Testis (tissue), 3 donors: ENCODE results near the gene MAN2B2. TPM values are rescaled to one million over a fixed set of nuclear protein-coding genes. Genes with fewer than 3 reads are reported as not detected.

Experiments used
- DNase-seq: peaks from one replicate; pipeline ENCODE4 v3.0.0-alpha.2; 2019
- H3K27ac ChIP-seq, 2 donors: fragments of 200-600 bp; sonication (generic); one replicate each; pipeline ENCODE4 v1.5.1; 2019
- H3K27me3 ChIP-seq: fragments of 200-600 bp; sonication (generic); one replicate; pipeline ENCODE4 v1.5.1; 2019
- H3K36me3 ChIP-seq: fragments of 200-600 bp; sonication (generic); one replicate; pipeline ENCODE4 v1.5.1; 2017; ENCODE audit warnings: low read depth; ENCODE audit errors: missing control alignments
- H3K4me1 ChIP-seq: fragments of 200-600 bp; sonication (generic); one replicate; pipeline ENCODE4 v1.5.1; 2019
- H3K4me3 ChIP-seq, 2 donors: fragments of 200-600 bp; sonication (generic); one replicate each; pipeline ENCODE4 v1.5.1; 2017 to 2019
- H3K9me3 ChIP-seq: fragments of 200-600 bp; sonication (generic); one replicate; pipeline ENCODE4 v1.5.1; 2017
- POLR2A ChIP-seq: fragments of 450-650 bp; IDR thresholded peaks from one replicate; pipeline ENCODE4 v1.6.1; 2017; ENCODE audit warnings: antibody characterized with exemption, mild to moderate bottlenecking, moderate library complexity
- WGBS, 2 donors: methylation state at CpG; one replicate each; pipeline ENCODE4 v1.1.5; 2018; 5-methylcytosine and 5-hydroxymethylcytosine counted together
- intact Hi-C: fragments of 100-400 bp; cut with DNase I; formaldehyde crosslinking; loops from one replicate; pipeline ENCODE4 v1.15.1; 2023; ENCODE audit warnings: low total_unique reads
- polyA plus RNA-seq: library from polyadenylated mRNA; stranded (reverse); fragments of 350-450 nt; fragmentation: Illumina TruSeq; extraction: RNeasy Lipid Tissue Mini Kit (QIAGEN cat#74804); gene quantifications from one replicate; pipeline ENCODE4 v1.2.3, GENCODE V29; 2014; ENCODE audit warnings: low read depth, low replicate concordance; ENCODE audit not compliant: insufficient read depth
- total RNA-seq, 2 donors: library from RNA; depleted of rRNA; stranded (reverse); fragments of >200 nt; gene quantifications; one replicate each; pipeline ENCODE4 v1.2.3, GENCODE V29; 2016
- TF ChIP-seq, protein P1 (sequence below), 3 experiments: fragments of 450-650 bp in 2 of 3; fragments of 200-600 bp in 1 of 3; sonication (generic) in 1 of 3; IDR thresholded peaks; one replicate each; pipeline ENCODE4 v1.5.1; 2016 to 2019; ENCODE audit warnings: antibody characterized with exemption in 3 of 3, mild to moderate bottlenecking in 2 of 3, moderate library complexity in 1 of 3

Gene MAN2B2
- total and polyA plus RNA-seq, 3 donors from 2014 or later: 15.0 to 23.7 (median 17.0) TPM

DNA sequence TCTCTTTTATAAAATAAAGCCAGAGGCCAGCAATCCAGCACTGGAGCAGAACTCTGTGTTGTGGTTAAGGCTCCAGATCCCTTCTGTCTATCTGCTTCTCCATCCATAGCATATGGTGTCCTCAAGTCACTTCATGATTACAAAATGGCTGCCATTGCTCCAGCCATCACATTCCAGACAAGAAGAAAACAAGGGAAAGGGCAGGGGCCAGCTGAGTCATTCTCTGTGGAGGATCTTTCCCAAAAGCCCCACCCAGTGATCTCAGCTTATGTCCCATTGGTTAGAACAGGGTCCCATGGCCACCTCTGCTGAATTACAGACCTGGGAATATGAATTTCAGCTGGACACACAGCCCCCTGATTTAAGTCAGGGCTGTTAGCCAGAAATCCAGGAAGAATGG lies 34.1 kb upstream of the MAN2B2 start:
- no peak for TF ChIP-seq POLR2A
- TF ChIP-seq, protein P1, sequence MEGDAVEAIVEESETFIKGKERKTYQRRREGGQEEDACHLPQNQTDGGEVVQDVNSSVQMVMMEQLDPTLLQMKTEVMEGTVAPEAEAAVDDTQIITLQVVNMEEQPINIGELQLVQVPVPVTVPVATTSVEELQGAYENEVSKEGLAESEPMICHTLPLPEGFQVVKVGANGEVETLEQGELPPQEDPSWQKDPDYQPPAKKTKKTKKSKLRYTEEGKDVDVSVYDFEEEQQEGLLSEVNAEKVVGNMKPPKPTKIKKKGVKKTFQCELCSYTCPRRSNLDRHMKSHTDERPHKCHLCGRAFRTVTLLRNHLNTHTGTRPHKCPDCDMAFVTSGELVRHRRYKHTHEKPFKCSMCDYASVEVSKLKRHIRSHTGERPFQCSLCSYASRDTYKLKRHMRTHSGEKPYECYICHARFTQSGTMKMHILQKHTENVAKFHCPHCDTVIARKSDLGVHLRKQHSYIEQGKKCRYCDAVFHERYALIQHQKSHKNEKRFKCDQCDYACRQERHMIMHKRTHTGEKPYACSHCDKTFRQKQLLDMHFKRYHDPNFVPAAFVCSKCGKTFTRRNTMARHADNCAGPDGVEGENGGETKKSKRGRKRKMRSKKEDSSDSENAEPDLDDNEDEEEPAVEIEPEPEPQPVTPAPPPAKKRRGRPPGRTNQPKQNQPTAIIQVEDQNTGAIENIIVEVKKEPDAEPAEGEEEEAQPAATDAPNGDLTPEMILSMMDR (IDR thresholded peaks at IDR 0.05): no peak
- Histone ChIP-seq H3K36me3 (no peaks in the 10 kb centered on the region), H3K27me3 (no peaks in the 10 kb centered on the region), H3K27ac (no peak overlapping the region), H3K4me3 (no peak overlapping the region), H3K4me1 (no peaks in the 10 kb centered on the region), H3K9me3 (no peaks in the 10 kb centered on the region)
- intact Hi-C loops: loop anchor here (10.0 kb wide), 1 partner anchor 206 kb away; no protein-coding TSS in a partner anchor
- no peak for DNase-seq

DNA sequence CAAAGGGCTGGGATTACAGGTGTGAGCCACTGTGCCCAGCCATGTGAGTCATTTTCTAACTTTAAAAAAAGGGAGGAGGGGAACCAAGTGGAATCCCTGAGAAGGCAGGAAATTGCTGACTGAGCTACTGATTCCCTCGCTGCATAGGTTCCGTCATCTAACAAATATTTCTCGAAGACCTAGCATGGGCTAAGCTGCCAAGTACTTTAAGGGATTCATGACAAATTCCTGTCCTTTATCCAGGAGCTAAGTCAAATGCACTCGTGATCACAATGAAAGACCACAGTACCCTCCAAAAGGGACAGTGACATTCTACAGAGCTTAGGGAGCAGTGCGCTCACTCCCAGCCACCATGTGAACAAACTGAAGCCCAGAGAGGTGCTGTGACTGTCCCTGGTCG lies 33.2 kb upstream of the MAN2B2 start:
- no peak for TF ChIP-seq POLR2A
- TF ChIP-seq, protein P1 (IDR thresholded peaks at IDR 0.05): no peak
- WGBS, 2 donors: 75 to 76% methylated on average over 6 of the region's 6 CpGs
- no peaks in the 10 kb centered on the region for H3K9me3 ChIP-seq
- H3K27me3 ChIP-seq: no peaks in the 10 kb centered on the region
- H3K4me1 ChIP-seq: no peaks in the 10 kb centered on the region
- H3K4me3 ChIP-seq: no peak overlapping the region
- no peak overlapping the region for H3K27ac ChIP-seq
- H3K36me3 ChIP-seq: no peaks in the 10 kb centered on the region
- no peak for DNase-seq
- intact Hi-C loops: loop anchor here (10.0 kb wide), 1 partner anchor 207 kb away; no protein-coding TSS in a partner anchor

DNA sequence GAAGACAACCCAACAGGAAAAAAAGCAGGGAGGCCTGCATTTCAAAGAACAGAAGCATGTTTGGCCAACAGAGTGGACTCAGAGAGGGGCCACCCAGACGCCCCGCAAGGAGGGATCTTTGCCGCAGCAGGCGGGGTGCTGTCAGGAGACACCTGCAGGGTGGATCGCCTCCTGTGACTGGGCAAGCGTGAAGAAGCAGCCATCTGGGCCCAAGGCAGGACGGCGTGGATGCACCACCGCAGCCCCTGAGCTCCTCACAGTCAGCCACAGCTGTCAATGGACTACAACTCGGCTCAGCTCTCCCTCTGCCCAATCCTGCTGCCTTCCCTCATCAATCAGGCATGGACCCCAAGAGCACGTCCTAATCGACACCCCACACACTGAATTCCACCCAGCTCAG lies 32.0 kb upstream of the MAN2B2 start:
- 72 to 75% methylated on average over 7 to 12 of the region's 12 CpGs for WGBS, 2 donors
- H3K4me1 ChIP-seq: no peaks in the 10 kb centered on the region
- no peak overlapping the region for H3K4me3 ChIP-seq
- H3K9me3 ChIP-seq: no peaks in the 10 kb centered on the region
- no peaks in the 10 kb centered on the region for H3K36me3 ChIP-seq
- H3K27ac ChIP-seq: no peak overlapping the region
- no peak for TF ChIP-seq POLR2A
- TF ChIP-seq, protein P1 (IDR thresholded peaks at IDR 0.05): no peak
- DNase-seq: no peak
- no peaks in the 10 kb centered on the region for H3K27me3 ChIP-seq
- intact Hi-C loops: loop anchor here (10.0 kb wide), 1 partner anchor 208 kb away; no protein-coding TSS in a partner anchor

DNA sequence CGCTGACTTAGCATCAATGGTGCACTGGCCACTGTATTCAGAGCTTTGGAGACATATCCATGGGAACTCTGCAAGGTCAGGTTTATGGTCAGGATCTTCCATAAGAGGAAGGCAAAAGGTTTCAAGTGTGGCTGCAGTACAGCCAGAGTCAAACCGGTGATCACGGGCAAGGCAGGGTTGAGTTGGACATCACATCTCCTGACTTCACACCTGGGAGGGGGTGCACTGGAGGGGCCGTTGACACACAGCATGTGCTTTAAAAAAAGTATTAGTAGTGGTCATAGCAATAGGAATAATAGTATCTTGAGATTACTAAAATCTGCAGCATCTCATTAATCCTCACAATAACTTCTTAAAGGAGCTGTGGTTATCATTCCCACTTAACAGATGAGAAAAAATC lies 28.9 kb upstream of the MAN2B2 start:
- WGBS, 2 donors: 75 to 83% methylated on average over 4 of the region's 4 CpGs
- intact Hi-C loops: loop anchor here (10.0 kb wide), 1 partner anchor 211 kb away; no protein-coding TSS in a partner anchor
- DNase-seq: no peak
- Histone ChIP-seq H3K4me1 (no peaks in the 10 kb centered on the region), H3K27me3 (no peaks in the 10 kb centered on the region), H3K9me3 (no peaks in the 10 kb centered on the region), H3K36me3 (no peaks in the 10 kb centered on the region), H3K4me3 (no peak overlapping the region), H3K27ac (no peak overlapping the region)
- no peak for TF ChIP-seq POLR2A
- TF ChIP-seq, protein P1 (IDR thresholded peaks at IDR 0.05): no peak

DNA sequence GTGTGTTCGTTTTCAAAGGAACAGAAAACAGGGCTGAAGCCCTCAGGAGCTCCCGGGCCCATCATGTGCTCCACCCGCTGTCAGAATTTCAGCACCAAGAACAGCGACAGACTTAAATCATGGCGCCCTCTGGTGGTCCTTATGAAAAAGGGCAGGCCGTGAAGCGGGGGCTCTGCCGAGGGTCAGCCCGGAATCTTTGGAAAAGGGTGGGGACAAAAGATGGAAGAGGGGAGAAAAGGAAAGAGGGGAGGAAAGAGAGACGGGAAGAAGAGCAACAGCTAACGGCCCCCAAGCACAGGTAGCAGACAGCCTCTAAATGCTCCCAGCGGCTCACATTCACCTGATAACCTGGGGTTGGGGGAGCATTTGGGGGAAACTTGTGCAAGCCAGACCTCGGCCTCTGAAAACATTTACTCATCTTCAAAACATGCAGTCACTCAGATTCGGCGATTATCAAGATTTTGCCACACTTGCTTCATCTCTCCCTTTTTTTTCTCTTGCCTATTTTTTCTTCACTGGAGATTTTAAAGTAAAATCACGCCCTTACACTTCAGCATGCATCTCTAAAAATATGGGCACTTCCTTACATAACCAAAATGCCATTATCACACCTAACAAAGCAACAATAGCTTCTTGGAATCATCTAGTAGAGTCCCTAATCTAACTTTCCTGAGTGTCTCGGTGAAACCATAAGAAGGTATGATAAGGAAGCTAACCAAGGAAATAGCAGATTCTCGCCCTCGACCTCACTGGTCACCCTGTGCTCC lies 28.1 kb upstream of the MAN2B2 start:
- Histone ChIP-seq H3K27me3 (no peaks in the 10 kb centered on the region), H3K9me3 (no peaks in the 10 kb centered on the region), H3K4me3 (no peak overlapping the region), H3K4me1 (no peaks in the 10 kb centered on the region), H3K27ac (no peak overlapping the region), H3K36me3 (no peaks in the 10 kb centered on the region)
- peak; percentile 81 for DNase-seq
- TF ChIP-seq, protein P1 (IDR thresholded peaks at IDR 0.05): peak; percentile 68 to 85 (median 83)
- TF ChIP-seq POLR2A: no peak
- intact Hi-C loops: loop anchor here (10.0 kb wide), 1 partner anchor 212 kb away; no protein-coding TSS in a partner anchor
- WGBS, 2 donors: 23 to 24% methylated on average over 19 of the region's 19 CpGs
